Activated T-cell treated with anti-CD3 and anti-CD28 coated beads for 1 hour (primary cell): Measurements from ENCODE around the gene ALDH3B1.

Experiments used
- DNase-seq: peaks from one replicate; pipeline ENCODE4 v3.0.0-alpha.2; 2020; ENCODE audit warnings: low read depth

The ALDH3B1 gene

DNA sequence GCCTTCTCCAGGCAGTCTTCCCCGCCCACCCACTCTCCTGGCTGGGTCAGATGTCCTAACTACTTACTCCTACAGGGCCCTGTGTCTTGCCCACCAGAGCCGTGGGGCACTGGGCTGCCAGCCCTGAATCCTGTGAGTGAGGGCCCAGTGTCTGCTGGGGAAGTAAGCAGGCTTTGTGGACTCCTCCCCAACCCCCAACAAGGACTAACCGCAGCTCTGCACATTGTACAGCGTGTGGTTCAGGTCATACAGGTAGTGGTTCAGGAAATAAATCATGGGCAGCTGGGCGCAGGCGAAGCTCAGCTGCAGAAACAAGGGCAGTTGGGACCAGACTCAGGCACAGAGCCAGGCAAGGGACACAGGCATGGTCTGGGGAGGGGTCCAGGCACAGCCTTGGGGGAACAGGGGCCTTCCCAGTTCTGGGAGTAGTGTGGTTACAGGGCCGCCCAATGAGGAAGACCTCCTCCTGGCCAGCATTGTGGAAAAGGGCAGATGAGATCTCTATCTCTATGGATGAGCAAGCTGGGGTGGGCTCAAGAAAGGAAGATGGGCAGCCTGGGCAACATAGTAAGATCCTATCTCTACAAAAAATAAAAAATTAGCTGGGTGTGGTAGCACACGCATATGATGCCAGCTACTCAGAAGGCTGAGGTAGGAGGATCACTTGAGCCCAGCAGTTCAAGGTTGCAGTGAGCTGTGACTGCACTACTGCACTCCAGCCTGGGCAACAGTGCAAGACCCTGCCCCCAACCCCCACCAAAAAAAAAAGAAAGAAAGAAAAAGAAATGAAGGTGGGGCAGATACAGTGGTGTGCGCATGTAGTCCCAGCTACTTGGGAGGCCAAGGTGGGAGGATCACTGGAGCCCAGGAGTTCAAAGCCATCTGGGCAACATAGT is 11.7 kb upstream of the ALDH3B1 start:
- DNase-seq, result no peak

DNA sequence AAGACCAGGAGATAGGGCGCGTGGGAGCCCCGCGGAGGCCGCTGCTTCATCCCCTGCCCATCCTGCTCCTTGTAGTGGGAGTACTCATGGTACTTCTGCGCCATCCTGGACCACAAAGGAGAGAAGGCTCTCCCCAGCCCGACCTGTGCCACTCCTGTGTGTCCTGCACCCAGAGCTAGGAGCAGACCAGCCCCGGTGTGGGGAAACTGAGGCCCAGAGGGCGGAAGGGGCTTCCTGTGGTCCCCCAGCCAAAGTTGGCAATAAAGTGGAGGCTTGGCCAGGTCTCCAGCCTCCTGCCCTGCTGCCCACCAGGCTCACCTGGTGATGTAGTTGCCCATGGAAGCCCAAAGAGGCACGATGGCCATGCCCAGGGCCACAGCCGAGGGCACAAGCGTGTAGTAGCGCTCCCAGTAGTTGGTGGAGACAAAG is 10.9 kb upstream of the ALDH3B1 start:
- no peak for DNase-seq

DNA sequence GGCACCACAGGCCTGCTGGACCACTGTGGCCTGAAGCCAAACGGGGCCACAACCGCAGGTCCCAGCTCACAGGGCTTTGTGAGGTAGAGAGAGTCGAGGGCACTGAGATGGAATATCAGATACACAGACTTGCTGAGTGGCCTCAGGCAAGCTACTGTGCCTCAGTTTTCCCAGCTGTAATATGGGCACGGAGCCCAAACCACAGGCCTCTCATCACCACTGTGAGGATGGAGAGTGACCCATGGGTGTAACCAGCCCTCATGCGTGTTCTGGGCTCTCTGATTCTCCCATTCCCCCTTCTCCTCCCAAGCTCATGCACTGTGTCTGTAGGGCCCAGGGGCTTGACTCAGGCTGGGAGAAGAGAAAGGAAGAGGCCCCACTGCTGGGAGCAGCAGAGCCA is 10.4 kb upstream of the ALDH3B1 start:
- DNase-seq, result no peak

DNA sequence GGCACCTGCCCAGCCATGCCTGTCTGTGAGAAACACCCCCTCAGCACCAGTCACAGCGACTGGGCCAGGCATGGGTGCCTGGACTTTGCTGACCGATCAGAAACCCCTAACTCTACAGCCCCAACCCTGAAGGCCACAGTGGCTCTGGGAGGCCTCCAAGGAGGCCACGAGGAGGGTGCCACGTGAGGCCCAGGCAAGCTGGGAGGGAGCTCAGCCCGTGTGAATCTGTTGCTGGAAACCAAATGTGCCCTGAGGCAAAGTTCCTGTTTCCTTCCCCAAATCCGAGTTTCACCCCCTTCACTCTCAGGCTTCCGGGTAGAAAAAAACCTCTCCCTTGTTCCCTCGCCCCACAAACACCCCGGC is 7.6 kb upstream of the ALDH3B1 start:
- DNase-seq, result no peak

DNA sequence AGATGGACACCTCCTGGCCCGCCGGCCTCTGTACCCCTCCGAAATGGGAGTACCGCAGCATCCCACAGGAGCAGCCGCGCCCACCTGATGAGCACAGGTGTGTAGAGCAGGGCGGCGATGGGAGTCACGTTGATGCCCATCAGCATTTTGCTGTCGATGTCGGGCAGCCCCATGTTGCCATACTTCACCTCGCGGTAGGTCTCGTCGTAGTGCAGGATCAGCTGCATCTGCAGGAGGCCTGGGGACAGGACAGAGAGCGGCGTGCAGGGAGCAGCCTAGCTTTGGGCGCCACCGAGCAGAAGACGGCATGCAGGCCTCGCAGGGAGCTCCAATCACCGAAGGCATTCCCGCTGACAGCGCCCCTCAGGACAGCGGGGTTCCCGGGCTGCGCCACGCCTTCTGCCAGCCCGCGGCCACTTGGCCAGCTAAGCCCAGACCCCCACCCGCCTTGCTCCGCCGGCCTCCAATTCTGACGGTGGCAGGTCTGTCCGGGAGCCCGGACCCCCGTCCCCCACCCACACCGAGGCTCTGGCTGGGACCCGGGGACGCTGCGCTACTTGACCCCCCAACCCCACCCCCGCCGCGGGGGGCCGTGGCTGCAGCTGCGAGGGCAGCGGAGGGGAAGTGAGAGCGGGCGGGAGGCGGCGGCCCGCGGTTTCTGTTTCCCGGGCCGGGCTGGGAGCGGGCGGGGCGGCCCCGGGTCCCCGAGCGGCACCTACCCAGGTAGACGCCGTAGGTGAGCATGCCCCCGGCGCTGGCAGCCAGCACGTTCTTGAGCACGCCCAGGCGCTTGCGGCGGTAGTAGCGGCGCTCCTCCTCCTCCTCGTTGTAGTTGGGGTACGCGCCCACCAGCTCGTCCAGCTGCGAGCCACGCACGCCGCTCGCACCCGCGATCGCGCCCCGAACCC is 6.9 kb upstream of the ALDH3B1 start:
- peak; percentile 42 for DNase-seq

DNA sequence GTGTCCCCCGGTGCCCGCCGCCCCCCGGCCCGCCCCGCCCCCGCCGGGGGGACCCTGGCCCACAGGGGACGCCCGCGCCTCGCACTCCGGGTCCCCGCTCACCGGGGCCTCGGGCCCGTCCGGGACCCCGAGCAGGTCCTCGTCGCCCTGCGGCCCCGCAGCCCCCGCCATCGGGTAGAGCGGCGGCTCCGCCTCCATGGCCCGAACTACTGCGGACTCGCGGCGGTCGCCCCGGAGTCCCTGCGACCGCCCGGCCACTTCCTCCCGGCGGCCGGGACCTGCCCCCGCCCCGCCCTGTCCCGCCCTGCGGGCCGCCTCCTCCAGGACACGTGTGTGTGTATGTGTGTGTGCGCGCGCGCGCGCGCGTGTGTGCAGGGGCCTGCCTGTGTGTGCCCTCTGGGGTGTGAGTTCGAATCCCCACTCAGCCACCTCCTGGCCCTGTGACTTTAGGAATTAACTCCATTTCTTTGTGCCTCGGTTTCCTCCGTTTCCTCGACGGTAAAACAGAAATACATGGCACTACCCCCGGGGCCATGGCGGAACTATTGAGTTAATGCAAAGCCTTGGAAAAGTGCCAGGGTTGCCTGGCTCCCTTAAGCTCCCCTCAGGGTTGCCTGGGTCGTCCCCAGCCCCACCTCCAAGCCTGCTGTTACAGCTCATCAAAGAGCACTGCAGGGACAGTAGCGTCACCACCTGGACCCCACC is 6.1 kb upstream of the ALDH3B1 start, which contains the start of gene UNC93B1:
Gene UNC93B1 (minus strand): TSS at position 252 of the 705 bp plus-strand sequence. CDS start 54 bp downstream, at position 198.
- peak; percentile 69 for DNase-seq

DNA sequence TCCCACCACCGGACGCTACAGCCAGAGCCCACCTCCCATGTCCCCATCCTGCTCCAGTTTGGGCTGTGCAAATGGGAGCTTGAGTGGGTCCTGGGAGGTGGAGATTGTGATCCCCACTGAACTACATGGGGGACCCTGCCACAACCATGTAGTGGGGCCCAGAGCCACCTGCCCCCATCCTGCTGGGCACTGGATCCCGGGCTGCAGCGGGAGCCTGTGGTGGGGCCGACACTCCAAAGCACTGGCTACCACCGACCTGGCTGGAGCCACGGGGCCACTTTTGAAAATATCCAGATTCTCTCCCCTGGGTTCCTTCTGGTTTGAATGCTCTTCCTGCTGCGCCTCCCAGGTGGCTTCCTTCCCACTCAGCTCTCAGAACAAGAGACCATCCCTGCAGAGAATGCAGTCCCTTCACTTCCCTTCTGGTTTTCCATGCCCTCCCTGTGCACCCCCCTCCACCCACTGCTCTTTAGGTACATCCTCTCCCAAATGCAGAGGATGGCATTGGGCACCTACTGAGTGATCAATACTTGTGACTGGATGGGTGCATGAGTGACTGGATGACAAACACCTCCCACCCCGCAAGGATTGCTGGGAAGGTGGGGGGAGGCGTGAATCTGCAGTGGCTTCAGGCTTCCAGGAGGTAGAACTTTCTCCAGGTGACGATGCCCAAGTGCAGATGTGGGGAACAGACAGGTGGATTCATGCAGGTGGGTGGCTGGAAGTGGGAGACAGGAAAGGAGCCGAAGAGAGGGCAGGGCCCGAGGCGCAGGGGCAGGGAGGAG is 5.4 kb upstream of the ALDH3B1 start:
- DNase-seq, result no peak

DNA sequence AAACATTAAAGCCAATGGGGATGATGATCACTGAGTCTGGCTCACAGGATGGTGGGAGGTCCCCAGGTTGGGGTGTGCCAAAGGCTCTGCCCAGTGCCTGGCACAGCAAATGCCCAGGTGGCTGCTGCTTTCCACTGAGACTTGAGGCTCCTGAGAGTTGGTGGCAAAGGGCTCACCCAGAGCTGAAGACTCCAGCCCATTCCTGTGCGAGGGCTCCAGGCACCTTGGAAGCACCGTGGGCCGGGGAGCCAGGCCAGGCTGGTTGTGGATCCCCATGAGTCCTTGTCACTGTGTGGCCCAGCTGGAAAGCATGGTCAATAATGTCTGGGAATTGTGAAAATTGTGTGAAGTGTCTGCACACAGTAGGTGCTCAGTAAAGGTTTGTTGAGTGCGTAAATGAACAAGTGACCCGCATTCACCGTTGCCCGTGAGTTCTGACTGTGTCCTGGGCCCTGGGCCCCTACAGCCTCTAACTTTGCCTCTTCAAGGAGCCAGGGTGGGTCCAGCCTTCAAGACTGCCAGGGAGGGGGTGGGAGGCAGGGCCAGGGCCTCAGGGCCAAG is 3.4 kb upstream of the ALDH3B1 start:
- no peak for DNase-seq

DNA sequence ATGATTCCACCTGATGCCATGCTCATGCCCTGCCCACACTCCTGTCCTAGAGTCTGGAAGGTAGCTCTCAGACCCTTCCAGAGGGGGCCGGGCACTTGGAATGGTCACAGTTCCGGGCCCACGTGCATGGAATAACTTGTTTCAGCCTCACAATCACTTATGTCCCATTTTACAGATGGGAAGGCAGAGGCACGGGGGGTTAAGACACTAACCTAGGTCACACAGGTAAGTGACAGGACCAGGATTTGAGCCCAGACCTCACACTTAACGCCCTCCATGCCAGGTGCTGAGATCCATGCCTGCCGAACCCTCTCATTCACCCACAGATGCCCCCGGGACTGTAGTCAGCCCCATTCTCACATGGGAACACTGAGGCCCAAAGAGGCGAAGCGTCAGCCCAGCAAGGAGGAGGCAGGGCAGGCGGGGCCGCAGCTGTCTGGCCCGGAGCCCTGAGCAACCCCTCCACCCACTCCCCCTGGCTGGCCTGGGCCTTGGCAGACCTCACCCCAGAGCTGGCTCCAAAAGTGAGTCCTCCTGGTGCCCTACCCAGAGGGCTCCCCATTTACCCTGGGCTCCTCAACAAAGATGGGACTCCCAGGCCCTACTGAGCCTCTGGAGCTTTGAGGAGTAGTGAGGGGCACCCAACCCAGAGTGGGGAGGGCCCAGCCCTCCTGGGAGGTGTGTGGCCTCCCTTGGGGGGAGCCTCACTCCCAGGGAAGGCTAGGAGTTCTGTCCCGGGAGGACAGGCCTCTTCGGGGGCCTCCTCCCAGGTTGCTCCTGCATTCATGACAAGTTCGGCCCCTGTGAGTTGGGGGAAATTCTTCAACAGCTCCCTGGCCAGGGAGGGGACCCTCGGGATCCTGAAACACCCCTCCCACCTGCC is 2.4 kb upstream of the ALDH3B1 start:
- no peak for DNase-seq

DNA sequence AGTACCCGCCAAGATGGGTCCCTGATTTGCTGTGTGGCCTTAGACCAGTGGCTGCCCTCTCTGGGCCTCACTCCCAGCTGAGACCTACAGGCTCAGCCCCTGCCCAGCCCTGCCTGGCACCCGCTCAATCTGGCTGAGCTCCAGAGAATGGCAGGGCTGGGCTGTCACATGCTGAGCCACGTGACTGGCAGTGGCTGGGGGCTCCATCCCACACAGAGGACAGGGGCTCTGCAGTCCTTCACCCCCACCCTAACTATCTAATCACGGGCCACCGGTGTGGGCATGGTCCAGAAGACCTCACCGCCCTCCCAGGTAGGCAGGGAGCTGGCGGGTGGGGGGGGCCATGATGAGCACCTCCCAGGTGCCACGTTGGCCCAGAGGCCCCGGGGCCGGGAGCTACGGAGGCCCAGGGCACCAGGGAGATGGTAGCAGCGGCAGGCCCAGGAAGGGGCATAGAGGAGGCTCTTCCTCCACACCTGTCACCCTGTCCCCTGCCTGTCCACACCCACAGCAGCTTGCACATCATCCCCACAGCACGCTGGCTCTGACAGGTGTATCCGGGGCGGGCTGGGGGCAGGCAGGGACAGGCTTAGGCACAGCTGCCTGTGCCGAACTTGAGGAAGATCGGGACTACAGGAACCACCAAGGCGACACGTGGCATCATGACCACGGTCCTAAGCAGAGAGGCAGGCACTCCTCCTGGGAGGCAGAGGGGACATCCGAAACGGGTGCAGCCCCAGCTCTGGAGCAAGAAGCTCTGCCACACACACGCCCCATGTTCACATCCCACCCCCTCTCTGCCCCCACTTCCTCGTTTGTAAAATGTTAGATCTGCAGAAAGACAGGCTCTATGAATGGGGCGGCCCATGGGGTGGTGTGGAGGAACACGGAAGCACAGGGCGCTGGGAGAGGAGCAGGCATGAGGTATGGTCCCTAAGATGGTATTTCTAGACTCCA is 1.5 kb upstream of the ALDH3B1 start:
- no peak for DNase-seq

DNA sequence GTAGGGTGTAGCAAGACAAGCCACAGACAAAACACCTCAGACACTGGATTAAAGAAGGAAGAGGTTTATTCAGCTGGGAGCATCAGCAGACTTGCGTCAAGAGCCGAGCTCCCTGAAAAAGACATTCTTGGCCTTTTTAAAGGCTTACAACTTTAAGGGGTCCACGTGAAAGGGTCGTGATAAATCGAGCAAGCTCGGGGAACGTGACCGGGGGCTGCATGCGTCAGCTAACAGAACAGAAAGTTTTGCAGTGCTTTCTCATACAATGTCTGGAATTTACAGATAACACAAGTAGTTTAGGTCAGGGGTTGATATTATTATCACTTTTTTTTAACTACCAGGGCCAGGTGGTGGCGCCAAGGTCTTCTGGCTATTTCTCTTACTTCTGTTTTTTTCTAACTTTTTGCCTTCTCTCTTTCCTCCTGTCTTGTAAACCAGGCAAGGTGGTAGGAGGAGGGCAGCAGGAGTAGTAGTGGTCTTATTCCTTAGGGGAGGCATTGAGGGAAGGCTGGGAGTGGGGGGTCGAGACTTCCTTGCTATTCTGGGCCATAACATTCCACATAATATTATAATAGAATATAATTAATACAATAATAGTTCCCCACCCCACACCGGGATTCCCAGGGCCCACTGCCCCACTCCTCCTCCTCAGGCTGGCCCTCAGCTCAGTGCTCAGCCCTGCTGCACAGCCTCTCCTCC is 587 bp upstream of the ALDH3B1 start:
- no peak for DNase-seq

DNA sequence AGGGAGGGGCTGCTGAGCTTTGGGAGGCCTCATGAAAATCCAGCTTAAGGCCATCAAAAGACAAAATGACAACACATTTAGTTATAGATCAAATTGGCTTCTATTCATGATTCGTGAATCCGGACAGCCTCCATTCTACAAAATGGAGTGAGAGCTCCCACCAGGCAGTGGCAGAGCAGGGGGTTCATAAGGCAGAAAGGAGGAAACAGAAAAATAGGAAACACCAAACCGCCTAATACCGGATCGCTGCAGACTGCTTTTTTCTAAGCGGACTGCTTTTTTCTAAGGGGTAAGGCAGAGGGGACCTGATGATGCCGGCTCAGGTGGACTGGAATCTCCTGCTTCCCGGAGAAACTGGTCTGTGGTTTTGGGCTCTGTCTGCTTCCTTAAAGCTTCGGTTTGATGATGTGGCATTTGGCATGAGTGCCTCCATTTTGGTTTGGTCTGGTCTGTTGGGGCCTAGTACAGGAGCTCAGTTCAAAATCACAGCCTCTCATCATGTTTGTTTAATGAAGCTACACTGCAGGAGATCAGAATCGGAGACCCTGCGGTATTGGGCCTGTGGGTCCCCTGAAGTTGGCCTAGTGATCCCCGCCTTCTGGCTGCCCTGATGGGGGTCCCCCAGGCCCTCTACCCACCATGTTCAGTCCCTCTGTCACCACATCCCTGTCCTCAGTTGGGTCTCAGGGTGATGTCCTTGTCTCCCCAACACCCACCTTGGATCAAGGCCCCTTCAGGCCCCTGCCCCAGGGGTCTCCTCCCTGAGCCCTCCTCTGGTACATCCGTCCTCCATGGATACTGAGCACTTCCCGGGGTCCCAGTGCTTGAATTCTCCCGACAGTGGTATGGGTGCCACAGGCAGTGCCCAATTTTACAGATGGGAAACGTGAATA is 1.2 kb downstream of the ALDH3B1 start:
- no peak for DNase-seq

DNA sequence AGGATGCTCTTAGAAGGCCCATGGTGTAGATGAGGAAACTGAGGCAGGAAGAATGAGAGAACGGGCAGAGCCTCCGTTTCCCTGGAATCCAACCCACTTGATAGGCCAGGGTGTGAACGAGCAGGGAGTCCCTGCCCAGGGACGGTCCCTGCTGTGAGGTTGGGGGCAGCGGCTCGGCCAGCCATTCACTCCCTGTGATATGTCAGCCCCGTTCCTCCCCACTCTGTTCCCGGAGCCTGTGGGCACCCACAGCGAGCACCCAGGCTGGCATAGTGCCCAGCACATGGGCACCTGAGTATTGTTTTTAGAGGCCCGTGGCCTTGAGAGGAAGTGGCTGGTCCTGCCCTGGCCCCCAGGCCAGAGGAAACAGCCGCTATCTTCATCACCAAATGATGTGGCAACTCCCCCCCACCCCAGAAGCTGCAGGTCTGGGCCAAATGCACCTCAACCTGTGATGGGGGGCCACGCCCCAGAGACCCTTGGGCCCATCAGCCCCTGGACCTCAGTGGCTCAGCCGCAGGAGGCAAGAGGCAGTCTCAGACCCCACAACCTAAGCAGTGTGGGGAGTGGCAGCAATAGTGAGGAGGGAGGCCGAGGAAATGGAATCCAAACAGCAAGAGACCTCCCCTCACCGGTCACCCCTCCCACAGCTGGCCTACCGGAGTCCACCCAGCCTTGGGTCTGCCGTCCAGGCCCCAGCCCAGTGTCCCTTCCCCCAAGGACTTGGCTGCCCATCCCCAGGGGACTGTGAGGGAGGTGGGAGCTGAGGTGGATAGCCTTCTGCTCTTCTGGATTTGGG is 2.1 kb downstream of the ALDH3B1 start:
- DNase-seq, result no peak

DNA sequence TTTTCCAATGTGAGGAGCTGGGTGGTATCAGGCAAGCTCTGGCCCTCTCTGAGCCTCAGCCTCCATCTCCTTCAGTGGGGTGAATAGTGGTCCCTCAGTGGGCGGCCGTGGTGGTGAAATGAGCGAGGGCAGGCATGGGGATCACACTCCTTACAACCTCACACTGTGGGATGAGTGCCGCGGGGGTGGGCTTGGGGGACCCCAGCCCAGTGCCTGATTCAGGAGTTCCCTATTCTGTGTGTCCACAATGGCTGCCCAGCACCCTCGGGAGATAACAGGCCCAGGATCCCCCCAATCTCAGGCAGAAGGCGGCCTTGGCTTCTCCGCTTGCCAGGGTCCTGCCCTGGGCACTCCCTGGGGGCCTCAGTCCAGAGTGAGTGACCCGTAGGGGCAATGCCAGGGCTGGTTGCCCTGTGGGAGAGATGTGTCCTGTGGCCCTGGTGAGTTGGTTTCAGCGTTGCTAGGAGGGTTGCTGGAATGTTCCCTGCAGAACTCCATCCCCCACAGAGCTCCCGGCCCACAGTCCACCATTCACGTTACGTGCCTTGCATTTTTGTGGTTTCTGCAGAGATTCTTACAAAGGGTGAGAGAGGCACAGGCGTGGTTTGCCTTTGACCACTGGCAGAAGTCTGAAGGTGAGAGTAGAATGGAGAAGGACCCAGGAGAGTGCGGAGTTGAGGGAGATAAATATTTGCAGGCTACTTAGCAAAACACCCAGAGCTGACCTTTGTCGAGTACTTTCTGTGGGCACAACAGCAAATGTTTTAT is 2.9 kb downstream of the ALDH3B1 start:
- no peak for DNase-seq

DNA sequence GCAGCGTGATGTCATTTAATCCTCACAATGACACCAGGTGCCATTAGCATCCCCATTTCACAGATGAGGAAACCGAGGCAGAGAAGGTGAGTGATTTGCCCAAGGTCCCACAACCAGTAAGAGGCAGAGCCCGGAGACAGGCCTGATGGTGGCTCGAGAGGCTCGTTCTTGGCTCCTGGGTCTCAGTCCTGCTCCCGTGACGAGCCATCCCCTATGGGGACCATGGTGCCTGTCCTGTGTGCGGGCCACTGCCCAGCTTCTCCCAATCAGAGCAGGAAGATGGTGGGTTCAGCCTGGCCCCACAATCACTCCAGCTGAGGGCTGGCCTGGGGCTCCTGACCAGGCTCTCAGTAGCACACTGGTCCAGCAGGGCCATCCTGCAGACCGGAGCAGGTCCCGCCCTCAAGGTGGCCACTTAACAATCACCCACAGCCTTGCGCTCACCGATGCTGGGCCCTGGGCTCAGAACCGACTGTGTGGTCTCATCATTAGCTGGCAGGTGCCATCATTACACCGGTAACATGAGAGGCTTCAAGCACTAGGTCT is 3.6 kb downstream of the ALDH3B1 start:
- no peak for DNase-seq
